Measurements from ENCODE around the gene COL6A3.

COL6A3 gene

GRCh38 chr2:237451643-237452469 lies 37.9 kb upstream of the COL6A3 start:
- H3K4me3 ChIP-seq (ENCODE audit: low read depth in 1 of 2, low read length in 2 of 2): peak overlapping the region in 1 of 2 donors; percentile 44
- H3K9ac ChIP-seq (ENCODE audit: low read length): no peak overlapping the region
- no peak overlapping the region for H3K27ac ChIP-seq (ENCODE audit: low read depth, low read length)
- H3K27me3 ChIP-seq (ENCODE audit: control insufficient read depth in 1 of 2, insufficient read depth in 2 of 2, low read length in 2 of 2): no peaks in the 10 kb centered on the region
- H3K9me3 ChIP-seq (ENCODE audit: low read length): no peaks in the 10 kb centered on the region
- peaks cover 29% of the 10 kb centered on the region for H3K4me1 ChIP-seq (ENCODE audit: insufficient read depth, low read length)
- H3K36me3 ChIP-seq (ENCODE audit: insufficient read depth, low read length): no peaks in the 10 kb centered on the region

GRCh38 chr2:237450583-237450982 lies 36.6 kb upstream of the COL6A3 start:
- no peak overlapping the region for H3K9ac ChIP-seq (ENCODE audit: low read length)
- no peak overlapping the region for H3K4me3 ChIP-seq (ENCODE audit: low read depth in 1 of 2, low read length in 2 of 2)
- H3K27ac ChIP-seq (ENCODE audit: low read depth, low read length): peak overlapping the region; percentile 26
- H3K9me3 ChIP-seq (ENCODE audit: low read length): no peaks in the 10 kb centered on the region
- peaks cover 29% of the 10 kb centered on the region for H3K4me1 ChIP-seq (ENCODE audit: insufficient read depth, low read length)
- no peaks in the 10 kb centered on the region for H3K36me3 ChIP-seq (ENCODE audit: insufficient read depth, low read length)
- no peaks in the 10 kb centered on the region for H3K27me3 ChIP-seq (ENCODE audit: control insufficient read depth in 1 of 2, insufficient read depth in 2 of 2, low read length in 2 of 2)

DNA sequence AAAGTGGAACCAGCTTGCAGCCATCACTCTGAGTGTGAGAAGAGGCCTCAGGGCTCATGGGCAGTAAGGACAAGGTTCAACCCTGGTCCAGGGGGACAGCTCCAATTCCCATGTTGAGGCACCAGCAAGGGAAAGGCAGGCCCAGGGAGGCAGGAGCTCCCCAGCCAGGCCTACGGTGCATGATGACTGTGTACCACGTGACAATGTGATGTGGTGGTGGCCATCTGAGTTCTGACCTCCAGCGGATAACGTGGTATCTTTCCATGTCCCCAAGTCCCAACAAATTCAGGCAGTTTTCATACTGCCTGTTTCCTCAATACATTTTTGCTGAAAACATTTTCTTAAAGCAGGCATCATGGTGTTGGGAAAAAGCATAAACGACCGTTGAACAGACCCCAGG lies 36.1 kb upstream of the COL6A3 start:
- Histone ChIP-seq H3K4me1 (ENCODE audit: insufficient read depth, low read length) (peaks cover 29% of the 10 kb centered on the region), H3K9ac (ENCODE audit: low read length) (no peak overlapping the region), H3K36me3 (ENCODE audit: insufficient read depth, low read length) (no peaks in the 10 kb centered on the region), H3K27me3 (ENCODE audit: control insufficient read depth in 1 of 2, insufficient read depth in 2 of 2, low read length in 2 of 2) (no peaks in the 10 kb centered on the region), H3K27ac (ENCODE audit: low read depth, low read length) (peak overlapping the region; percentile 26), H3K4me3 (ENCODE audit: low read depth in 1 of 2, low read length in 2 of 2) (no peak overlapping the region), H3K9me3 (ENCODE audit: low read length) (no peaks in the 10 kb centered on the region)

DNA sequence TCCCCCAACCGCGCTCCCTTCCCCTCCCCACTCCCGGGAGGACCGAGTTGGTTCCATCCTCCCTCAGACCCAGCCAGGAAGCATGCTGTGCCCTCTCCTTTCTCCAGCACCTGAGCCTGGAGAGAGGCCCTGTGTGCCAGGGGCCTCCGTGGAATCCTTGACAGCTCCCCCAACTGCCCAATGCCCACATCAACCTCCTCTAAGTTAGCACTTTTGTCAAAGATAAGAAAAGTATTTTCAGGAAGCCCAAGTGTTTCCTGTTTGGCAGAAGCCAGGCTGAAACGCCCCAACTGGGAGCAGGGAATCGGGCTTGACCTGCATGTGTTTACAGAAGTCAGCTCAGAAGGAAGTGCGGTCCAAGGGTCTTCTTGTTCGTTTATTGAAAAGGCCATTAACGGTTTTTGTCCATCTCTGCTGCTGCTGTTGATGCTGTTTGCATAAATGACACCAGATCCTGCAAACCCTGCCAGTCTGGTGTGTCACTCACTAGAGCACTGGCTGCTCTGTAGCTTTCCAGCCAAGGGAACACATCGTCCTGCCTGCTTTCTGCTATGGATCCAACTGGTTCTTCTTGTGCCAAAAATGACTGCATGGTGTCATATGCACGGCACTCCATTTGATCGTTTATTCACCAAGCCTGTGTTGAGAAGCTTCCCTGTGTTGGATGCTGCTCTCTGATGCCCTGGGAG lies 35.4 kb upstream of the COL6A3 start:
- H3K9me3 ChIP-seq (ENCODE audit: low read length): no peaks in the 10 kb centered on the region
- H3K27me3 ChIP-seq (ENCODE audit: control insufficient read depth in 1 of 2, insufficient read depth in 2 of 2, low read length in 2 of 2): no peaks in the 10 kb centered on the region
- H3K9ac ChIP-seq (ENCODE audit: low read length): no peak overlapping the region
- peaks cover 29% of the 10 kb centered on the region for H3K4me1 ChIP-seq (ENCODE audit: insufficient read depth, low read length)
- no peak overlapping the region for H3K4me3 ChIP-seq (ENCODE audit: low read depth in 1 of 2, low read length in 2 of 2)
- H3K36me3 ChIP-seq (ENCODE audit: insufficient read depth, low read length): no peaks in the 10 kb centered on the region
- no peak overlapping the region for H3K27ac ChIP-seq (ENCODE audit: low read depth, low read length)

DNA sequence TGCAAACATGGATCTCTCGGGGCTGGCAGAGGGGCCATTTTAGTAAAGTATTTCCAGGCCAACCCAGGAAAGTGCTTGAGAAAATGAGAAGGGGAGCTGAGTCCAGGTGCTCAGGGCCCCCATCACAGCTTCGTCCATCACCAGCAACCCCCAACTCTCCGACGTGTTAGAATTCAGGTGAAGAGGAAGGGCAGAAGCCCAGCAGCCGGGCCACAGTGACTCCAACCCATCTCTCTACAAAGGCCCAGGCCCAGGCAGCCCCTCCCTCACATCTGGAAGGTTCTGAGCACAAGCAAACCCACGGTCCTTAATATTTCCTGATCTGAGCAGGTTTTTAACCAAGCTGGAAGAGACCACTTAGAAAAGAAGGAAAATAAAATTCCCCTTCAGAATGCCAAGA lies 34.7 kb upstream of the COL6A3 start:
- H3K4me3 ChIP-seq (ENCODE audit: low read depth in 1 of 2, low read length in 2 of 2): no peak overlapping the region
- H3K4me1 ChIP-seq (ENCODE audit: insufficient read depth, low read length): peaks cover 29% of the 10 kb centered on the region
- H3K36me3 ChIP-seq (ENCODE audit: insufficient read depth, low read length): no peaks in the 10 kb centered on the region
- H3K27me3 ChIP-seq (ENCODE audit: control insufficient read depth in 1 of 2, insufficient read depth in 2 of 2, low read length in 2 of 2): no peaks in the 10 kb centered on the region
- no peak overlapping the region for H3K27ac ChIP-seq (ENCODE audit: low read depth, low read length)
- no peaks in the 10 kb centered on the region for H3K9me3 ChIP-seq (ENCODE audit: low read length)
- no peak overlapping the region for H3K9ac ChIP-seq (ENCODE audit: low read length)

DNA sequence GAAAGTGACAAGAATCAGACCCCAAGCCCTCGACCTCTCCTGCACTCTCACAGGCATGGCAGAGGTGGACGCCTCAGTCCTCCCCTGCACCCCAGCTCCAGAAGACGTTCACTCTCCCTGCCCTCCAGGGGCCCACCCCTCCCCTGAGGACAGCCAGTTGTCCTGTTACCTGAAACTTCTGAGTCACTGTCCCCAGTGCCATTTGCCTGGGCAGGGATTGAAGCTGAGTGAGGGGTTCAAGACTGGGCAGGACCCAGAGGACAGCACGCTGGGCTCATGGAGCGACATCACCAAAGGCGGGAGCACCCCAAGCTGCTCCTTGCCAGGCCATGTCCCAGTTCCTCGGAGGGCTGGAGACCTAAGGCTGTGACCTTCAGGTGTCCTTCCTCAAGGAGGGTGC lies 34.2 kb upstream of the COL6A3 start:
- Histone ChIP-seq H3K27me3 (ENCODE audit: control insufficient read depth in 1 of 2, insufficient read depth in 2 of 2, low read length in 2 of 2) (no peaks in the 10 kb centered on the region), H3K4me1 (ENCODE audit: insufficient read depth, low read length) (peaks cover 29% of the 10 kb centered on the region), H3K36me3 (ENCODE audit: insufficient read depth, low read length) (no peaks in the 10 kb centered on the region), H3K9ac (ENCODE audit: low read length) (no peak overlapping the region), H3K4me3 (ENCODE audit: low read depth in 1 of 2, low read length in 2 of 2) (no peak overlapping the region), H3K9me3 (ENCODE audit: low read length) (no peaks in the 10 kb centered on the region), H3K27ac (ENCODE audit: low read depth, low read length) (no peak overlapping the region)

DNA sequence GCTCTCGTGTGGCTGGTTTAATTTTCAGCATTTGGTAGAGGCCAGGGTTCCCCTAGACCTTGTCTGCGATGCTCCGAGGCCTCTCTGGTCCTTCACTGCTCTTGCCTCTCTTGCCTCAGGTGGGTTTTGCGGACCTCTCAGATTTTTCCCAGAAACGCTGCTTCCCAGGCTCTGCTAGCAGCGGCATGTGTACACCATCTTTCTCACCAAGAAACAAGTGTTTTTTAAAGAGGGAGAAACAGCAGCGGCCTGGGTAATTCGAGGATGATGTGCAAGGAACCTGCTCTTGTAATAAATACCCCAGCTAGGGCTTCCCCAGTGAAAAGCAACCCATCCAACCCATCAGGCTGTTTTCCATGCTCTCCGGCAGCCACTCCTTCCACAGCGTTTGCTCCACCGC lies 33.5 kb upstream of the COL6A3 start:
- Histone ChIP-seq H3K4me3 (ENCODE audit: low read depth in 1 of 2, low read length in 2 of 2) (no peak overlapping the region), H3K27ac (ENCODE audit: low read depth, low read length) (no peak overlapping the region), H3K36me3 (ENCODE audit: insufficient read depth, low read length) (no peaks in the 10 kb centered on the region), H3K27me3 (ENCODE audit: control insufficient read depth in 1 of 2, insufficient read depth in 2 of 2, low read length in 2 of 2) (no peaks in the 10 kb centered on the region), H3K4me1 (ENCODE audit: insufficient read depth, low read length) (peaks cover 28% of the 10 kb centered on the region), H3K9me3 (ENCODE audit: low read length) (no peaks in the 10 kb centered on the region), H3K9ac (ENCODE audit: low read length) (no peak overlapping the region)

DNA sequence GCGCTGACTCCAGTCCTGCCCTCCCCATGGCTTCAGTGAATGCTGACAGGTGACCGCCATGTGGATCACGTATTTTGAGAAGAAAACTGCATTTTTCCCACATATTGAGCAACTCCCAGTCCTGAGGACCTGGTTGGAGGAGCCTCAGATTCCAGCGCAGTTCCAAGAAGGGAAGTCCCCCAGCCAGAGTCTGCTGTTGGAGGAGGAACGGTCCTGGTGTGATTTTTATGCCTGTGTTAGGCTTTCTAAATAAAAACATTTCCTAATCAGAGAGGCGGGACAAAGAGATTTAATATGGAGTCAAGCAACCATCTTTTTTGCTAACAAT lies 32.3 kb upstream of the COL6A3 start:
- no peaks in the 10 kb centered on the region for H3K9me3 ChIP-seq (ENCODE audit: low read length)
- H3K9ac ChIP-seq (ENCODE audit: low read length): no peak overlapping the region
- H3K27ac ChIP-seq (ENCODE audit: low read depth, low read length): no peak overlapping the region
- no peaks in the 10 kb centered on the region for H3K27me3 ChIP-seq (ENCODE audit: control insufficient read depth in 1 of 2, insufficient read depth in 2 of 2, low read length in 2 of 2)
- H3K4me1 ChIP-seq (ENCODE audit: insufficient read depth, low read length): peaks cover 21% of the 10 kb centered on the region
- H3K36me3 ChIP-seq (ENCODE audit: insufficient read depth, low read length): no peaks in the 10 kb centered on the region
- H3K4me3 ChIP-seq (ENCODE audit: low read depth in 1 of 2, low read length in 2 of 2): no peak overlapping the region

DNA sequence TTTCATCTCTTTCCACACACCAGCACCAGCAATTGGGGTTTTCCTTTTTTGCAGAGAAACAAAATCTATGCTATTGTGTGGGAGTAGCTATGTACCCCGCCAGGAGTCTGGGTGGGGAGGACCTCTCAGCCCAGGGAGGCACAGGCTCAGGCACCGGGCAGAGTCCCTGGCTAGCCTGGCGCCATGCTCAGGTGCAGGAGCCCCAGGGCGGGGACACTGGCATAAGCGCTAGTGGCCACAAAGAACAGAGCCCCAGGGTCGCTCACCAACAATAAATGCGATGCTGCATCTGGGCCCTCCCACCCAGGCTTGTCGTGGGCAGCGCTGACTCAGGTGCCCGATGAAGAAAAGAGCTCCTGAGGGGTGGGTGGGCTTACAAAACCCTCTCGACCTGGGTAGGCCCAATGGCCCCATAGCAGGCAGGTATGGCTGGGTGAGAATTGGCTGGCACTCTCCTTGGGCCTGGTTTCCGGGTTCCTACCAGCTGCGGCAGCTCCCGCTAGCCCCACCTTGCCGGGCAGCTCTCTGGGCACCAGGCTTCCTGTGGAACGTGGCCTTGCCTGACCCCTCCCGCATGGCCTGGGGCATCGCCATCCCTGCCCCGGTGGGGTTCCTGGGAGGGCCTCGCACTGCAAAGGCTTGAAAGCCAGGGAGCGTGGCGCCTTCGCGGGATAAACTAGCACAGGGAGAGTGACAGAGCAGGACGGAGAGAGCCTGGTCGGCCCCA lies 31.8 kb upstream of the COL6A3 start:
- Histone ChIP-seq H3K36me3 (ENCODE audit: insufficient read depth, low read length) (no peaks in the 10 kb centered on the region), H3K9ac (ENCODE audit: low read length) (no peak overlapping the region), H3K4me3 (ENCODE audit: low read depth in 1 of 2, low read length in 2 of 2) (no peak overlapping the region), H3K9me3 (ENCODE audit: low read length) (no peaks in the 10 kb centered on the region), H3K4me1 (ENCODE audit: insufficient read depth, low read length) (peaks cover 16% of the 10 kb centered on the region), H3K27me3 (ENCODE audit: control insufficient read depth in 1 of 2, insufficient read depth in 2 of 2, low read length in 2 of 2) (no peaks in the 10 kb centered on the region), H3K27ac (ENCODE audit: low read depth, low read length) (no peak overlapping the region)

DNA sequence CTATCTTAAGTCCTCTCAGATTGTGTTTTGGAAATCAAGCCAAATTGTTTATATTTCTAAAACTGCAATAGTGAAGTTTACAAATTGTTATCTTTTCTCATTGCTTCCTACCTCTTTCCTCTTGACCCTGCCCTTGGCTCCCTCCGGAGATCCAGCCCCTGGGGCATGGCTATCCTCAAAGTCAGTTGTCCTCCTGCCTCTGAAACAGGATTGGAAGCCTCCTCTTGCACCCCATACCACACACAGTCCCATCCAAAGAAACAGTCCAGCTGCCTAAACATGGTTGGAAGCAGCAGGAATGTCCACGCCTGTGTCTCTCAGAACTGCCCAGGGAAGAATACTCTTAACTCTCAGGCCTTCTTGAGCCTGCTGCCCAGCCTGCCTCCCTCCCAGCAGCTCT lies 30.1 kb upstream of the COL6A3 start:
- Histone ChIP-seq H3K36me3 (ENCODE audit: insufficient read depth, low read length) (no peaks in the 10 kb centered on the region), H3K9me3 (ENCODE audit: low read length) (no peaks in the 10 kb centered on the region), H3K9ac (ENCODE audit: low read length) (no peak overlapping the region), H3K27me3 (ENCODE audit: control insufficient read depth in 1 of 2, insufficient read depth in 2 of 2, low read length in 2 of 2) (no peaks in the 10 kb centered on the region), H3K4me1 (ENCODE audit: insufficient read depth, low read length) (peaks cover 5% of the 10 kb centered on the region), H3K4me3 (ENCODE audit: low read depth in 1 of 2, low read length in 2 of 2) (no peak overlapping the region), H3K27ac (ENCODE audit: low read depth, low read length) (no peak overlapping the region)

DNA sequence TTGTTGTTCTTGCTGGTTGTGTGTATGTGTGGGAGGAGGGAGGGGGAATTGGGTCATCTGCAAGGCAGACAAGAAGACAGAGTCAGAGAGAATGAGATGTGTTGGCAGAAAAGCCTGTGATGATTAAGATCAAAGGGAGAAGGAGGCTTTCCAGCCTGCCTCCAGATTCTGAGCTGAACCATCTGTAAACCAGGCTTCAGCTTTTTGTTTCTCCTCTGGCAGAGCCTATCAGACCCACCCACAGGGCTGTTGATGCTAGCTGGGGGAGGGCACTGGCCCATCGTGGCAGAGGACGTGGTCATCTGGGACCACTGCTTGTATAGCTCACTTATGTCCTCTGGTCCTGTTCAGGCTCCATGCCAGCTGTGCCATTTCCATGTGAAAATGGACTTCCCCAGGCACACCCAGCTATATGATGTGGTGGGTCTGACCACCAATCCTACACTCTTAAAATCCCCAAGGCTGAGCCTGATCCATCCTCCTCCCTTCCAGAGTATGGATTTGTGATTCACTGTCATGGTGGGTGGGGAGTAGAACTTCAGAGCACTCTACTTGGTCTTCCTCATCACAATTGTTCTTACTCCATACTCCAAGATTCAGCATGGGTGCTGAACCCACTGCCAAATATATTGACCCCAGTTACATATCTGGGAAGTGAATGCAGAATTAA lies 27.8 kb upstream of the COL6A3 start:
- no peak overlapping the region for H3K4me3 ChIP-seq (ENCODE audit: low read depth in 1 of 2, low read length in 2 of 2)
- no peaks in the 10 kb centered on the region for H3K36me3 ChIP-seq (ENCODE audit: insufficient read depth, low read length)
- H3K9me3 ChIP-seq (ENCODE audit: low read length): no peaks in the 10 kb centered on the region
- H3K9ac ChIP-seq (ENCODE audit: low read length): no peak overlapping the region
- H3K27ac ChIP-seq (ENCODE audit: low read depth, low read length): no peak overlapping the region
- peaks cover 3% of the 10 kb centered on the region for H3K4me1 ChIP-seq (ENCODE audit: insufficient read depth, low read length)
- H3K27me3 ChIP-seq (ENCODE audit: control insufficient read depth in 1 of 2, insufficient read depth in 2 of 2, low read length in 2 of 2): no peaks in the 10 kb centered on the region

All from muscle layer of colon (tissue), 2 donors.